Neural cell (in vitro differentiated cells): ENCODE data around the gene SPECC1L. TPM values are rescaled to one million over a fixed set of nuclear protein-coding genes. Genes with fewer than 3 reads are reported as not detected.

Experiments
- H2AFZ ChIP-seq: fragments of 200-600, 300-800 bp; sonication (generic), shearing (Covaris generic); 2 replicates; pipeline ENCODE4 v1.6.0; 2014; ENCODE audit warnings: low read depth, mild to moderate bottlenecking, antibody characterized with exemption, low read length, moderate library complexity
- H3F3A ChIP-seq: fragments of 200-600 bp; shearing (Covaris generic); 2 replicates; pipeline ENCODE4 v1.6.1; 2016; ENCODE audit warnings: mild to moderate bottlenecking, moderate library complexity, mixed read lengths, antibody characterized with exemption, low read length; ENCODE audit not compliant: insufficient read depth, poor library complexity, severe bottlenecking
- H3K27ac ChIP-seq: fragments of 200-600, 300-800 bp; sonication (generic), shearing (Covaris generic); 2 replicates; pipeline ENCODE4 v1.5.1; 2014; ENCODE audit warnings: mild to moderate bottlenecking, low read length, moderate library complexity
- H3K27me3 ChIP-seq: fragments of 300-800, 200-600 bp; sonication (generic), shearing (Covaris generic); 2 replicates; pipeline ENCODE4 v1.6.0; 2014; ENCODE audit warnings: mild to moderate bottlenecking, low read depth, low read length, moderate library complexity; ENCODE audit not compliant: insufficient read depth
- H3K36me3 ChIP-seq: fragments of 300-800, 200-600 bp; sonication (generic), shearing (Covaris generic); 2 replicates; pipeline ENCODE4 v1.5.1; 2014; ENCODE audit warnings: mild to moderate bottlenecking, antibody characterized with exemption, low read length, moderate library complexity; ENCODE audit not compliant: insufficient read depth
- H3K4me2 ChIP-seq: fragments of 300-800, 200-600 bp; sonication (generic), shearing (Covaris generic); 2 replicates; pipeline ENCODE4 v1.6.0; 2014; ENCODE audit warnings: mild to moderate bottlenecking, low read length
- H3K4me3 ChIP-seq: fragments of 300-800, 200-600 bp; sonication (generic), shearing (Covaris generic); 2 replicates; pipeline ENCODE4 v1.5.1; 2014; ENCODE audit warnings: mild to moderate bottlenecking, low read length, moderate library complexity
- H3K79me2 ChIP-seq: fragments of 200-600 bp; shearing (Covaris generic); replicated peaks from 2 replicates; pipeline ENCODE4 v1.6.0; 2014; ENCODE audit warnings: mild to moderate bottlenecking, low read length, moderate library complexity; ENCODE audit not compliant: insufficient read depth
- H3K9ac ChIP-seq: fragments of 300-800, 200-600 bp; sonication (generic), shearing (Covaris generic); 2 replicates; pipeline ENCODE4 v1.6.1; 2016; ENCODE audit warnings: mild to moderate bottlenecking, low read length, mixed read lengths
- H3K9me2 ChIP-seq: fragments of 200-600 bp; shearing (Covaris generic); 2 replicates; pipeline ENCODE4 v1.6.1; 2016; ENCODE audit warnings: mild to moderate bottlenecking, low read length, mixed read lengths; ENCODE audit not compliant: insufficient read depth
- H3K9me3 ChIP-seq: fragments of 200-600, 300-800 bp; sonication (generic), shearing (Covaris generic); 2 replicates; pipeline ENCODE4 v1.6.1; 2016; ENCODE audit warnings: mild to moderate bottlenecking, mixed run types, low read length, moderate library complexity, mixed read lengths
- H4K20me1 ChIP-seq: fragments of 200-600 bp; shearing (Covaris generic); 2 replicates; pipeline ENCODE4 v1.6.1; 2016; ENCODE audit warnings: mild to moderate bottlenecking, mixed run types; ENCODE audit not compliant: insufficient read depth
- EP300 ChIP-seq: fragments of 450-650 bp; conservative IDR thresholded peaks from 2 replicates; pipeline ENCODE4 v1.6.1; 2014; ENCODE audit warnings: antibody characterized with exemption, mild to moderate bottlenecking, moderate library complexity; ENCODE audit not compliant: poor library complexity, severe bottlenecking
- EZH2 ChIP-seq: fragments of 200-600, 300-800 bp; shearing (Covaris generic), sonication (generic); IDR thresholded peaks from 2 replicates; pipeline ENCODE4 v1.6.1; 2014; ENCODE audit warnings: antibody characterized with exemption, low read length, borderline replicate concordance, mild to moderate bottlenecking; ENCODE audit not compliant: insufficient read depth, poor library complexity, severe bottlenecking
- MXI1 ChIP-seq: fragments of 450-650 bp; conservative IDR thresholded peaks from 2 replicates; pipeline ENCODE4 v1.6.1; 2014; ENCODE audit warnings: antibody characterized with exemption, mild to moderate bottlenecking; ENCODE audit not compliant: poor library complexity, severe bottlenecking
- POLR2AphosphoS5 ChIP-seq: IDR thresholded peaks from 2 replicates; pipeline ENCODE4 v1.6.1; 2012
- RAD21 ChIP-seq: fragments of 450-650 bp; conservative IDR thresholded peaks from 2 replicates; pipeline ENCODE4 v1.6.1; 2014; ENCODE audit warnings: antibody characterized with exemption, mild to moderate bottlenecking, moderate library complexity
- REST ChIP-seq: IDR thresholded peaks from 2 replicates; pipeline ENCODE4 v1.6.1; 2012; ENCODE audit warnings: borderline replicate concordance
- SMC3 ChIP-seq: fragments of 450-650 bp; conservative IDR thresholded peaks from 2 replicates; pipeline ENCODE4 v1.6.1; 2014; ENCODE audit warnings: antibody characterized with exemption, mild to moderate bottlenecking, moderate library complexity; ENCODE audit not compliant: poor library complexity
- TAF1 ChIP-seq: IDR thresholded peaks from 2 replicates; pipeline ENCODE4 v1.6.1; 2012; ENCODE audit warnings: low read depth
- polyA plus RNA-seq: library from polyadenylated mRNA; depleted of rRNA; stranded (reverse); fragments of >200 nt; gene quantifications from 2 replicates; pipeline ENCODE4 v1.2.3, GENCODE V29; 2014
- TF ChIP-seq, protein P1 (sequence below): fragments of 450-650 bp; IDR thresholded peaks from 2 replicates; pipeline ENCODE4 v1.5.1; 2014; ENCODE audit warnings: antibody characterized with exemption, mild to moderate bottlenecking, moderate library complexity; ENCODE audit not compliant: poor library complexity, severe bottlenecking

SPECC1L gene
- polyA plus RNA-seq, 1 donor from 2014 or later: 27.1 TPM

GRCh38 chr22:24386937-24387471, 116.4 kb downstream of the SPECC1L start:
- Histone ChIP-seq H3K9me2 (no peaks in the 10 kb centered on the region), H3K27me3 (no peaks in the 10 kb centered on the region), H3K27ac (no peak overlapping the region), H3K79me2 (no peaks in the 10 kb centered on the region), H3K4me2 (no peak overlapping the region), H3K9ac (no peak overlapping the region), H2AFZ (no peak overlapping the region), H3K9me3 (no peaks in the 10 kb centered on the region), H4K20me1 (no peaks in the 10 kb centered on the region), H3K36me3 (no peaks in the 10 kb centered on the region), H3F3A (no peaks in the 10 kb centered on the region), H3K4me3 (no peak overlapping the region)
- no peak for TF ChIP-seq POLR2AphosphoS5

DNA sequence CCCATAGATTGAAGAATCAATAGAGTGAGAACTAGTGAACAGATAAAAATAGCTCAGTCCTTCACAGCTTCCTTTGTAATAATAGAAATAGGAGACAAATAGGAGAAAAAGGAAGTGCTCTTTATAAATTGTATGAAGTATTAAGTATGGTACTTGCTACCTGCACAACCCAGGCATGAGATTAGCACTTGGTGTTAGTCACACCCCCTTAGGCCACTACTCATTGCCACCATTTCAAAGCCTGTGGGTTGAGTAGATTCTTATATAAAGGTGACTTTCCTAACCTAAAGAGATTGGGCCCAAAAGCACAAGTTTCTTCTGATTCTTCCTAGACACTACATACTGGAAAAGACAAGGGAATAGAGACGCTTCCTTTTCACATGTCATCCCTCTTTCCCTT, 119.0 kb downstream of the SPECC1L start:
- Histone ChIP-seq H2AFZ (no peak overlapping the region), H3K79me2 (no peaks in the 10 kb centered on the region), H3F3A (no peaks in the 10 kb centered on the region), H3K27me3 (no peaks in the 10 kb centered on the region), H3K4me3 (no peak overlapping the region), H3K4me2 (no peak overlapping the region), H3K9me2 (no peaks in the 10 kb centered on the region), H3K36me3 (no peaks in the 10 kb centered on the region), H3K27ac (no peak overlapping the region), H4K20me1 (no peaks in the 10 kb centered on the region), H3K9ac (no peak overlapping the region), H3K9me3 (no peaks in the 10 kb centered on the region)
- TF ChIP-seq MXI1: no peak
- TF ChIP-seq TAF1: no peak
- TF ChIP-seq EZH2: no peak
- TF ChIP-seq RAD21: no peak
- TF ChIP-seq REST: no peak
- TF ChIP-seq SMC3: no peak
- TF ChIP-seq EP300: no peak
- no peak for TF ChIP-seq POLR2AphosphoS5
- TF ChIP-seq, protein P1, sequence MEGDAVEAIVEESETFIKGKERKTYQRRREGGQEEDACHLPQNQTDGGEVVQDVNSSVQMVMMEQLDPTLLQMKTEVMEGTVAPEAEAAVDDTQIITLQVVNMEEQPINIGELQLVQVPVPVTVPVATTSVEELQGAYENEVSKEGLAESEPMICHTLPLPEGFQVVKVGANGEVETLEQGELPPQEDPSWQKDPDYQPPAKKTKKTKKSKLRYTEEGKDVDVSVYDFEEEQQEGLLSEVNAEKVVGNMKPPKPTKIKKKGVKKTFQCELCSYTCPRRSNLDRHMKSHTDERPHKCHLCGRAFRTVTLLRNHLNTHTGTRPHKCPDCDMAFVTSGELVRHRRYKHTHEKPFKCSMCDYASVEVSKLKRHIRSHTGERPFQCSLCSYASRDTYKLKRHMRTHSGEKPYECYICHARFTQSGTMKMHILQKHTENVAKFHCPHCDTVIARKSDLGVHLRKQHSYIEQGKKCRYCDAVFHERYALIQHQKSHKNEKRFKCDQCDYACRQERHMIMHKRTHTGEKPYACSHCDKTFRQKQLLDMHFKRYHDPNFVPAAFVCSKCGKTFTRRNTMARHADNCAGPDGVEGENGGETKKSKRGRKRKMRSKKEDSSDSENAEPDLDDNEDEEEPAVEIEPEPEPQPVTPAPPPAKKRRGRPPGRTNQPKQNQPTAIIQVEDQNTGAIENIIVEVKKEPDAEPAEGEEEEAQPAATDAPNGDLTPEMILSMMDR: no peak

DNA sequence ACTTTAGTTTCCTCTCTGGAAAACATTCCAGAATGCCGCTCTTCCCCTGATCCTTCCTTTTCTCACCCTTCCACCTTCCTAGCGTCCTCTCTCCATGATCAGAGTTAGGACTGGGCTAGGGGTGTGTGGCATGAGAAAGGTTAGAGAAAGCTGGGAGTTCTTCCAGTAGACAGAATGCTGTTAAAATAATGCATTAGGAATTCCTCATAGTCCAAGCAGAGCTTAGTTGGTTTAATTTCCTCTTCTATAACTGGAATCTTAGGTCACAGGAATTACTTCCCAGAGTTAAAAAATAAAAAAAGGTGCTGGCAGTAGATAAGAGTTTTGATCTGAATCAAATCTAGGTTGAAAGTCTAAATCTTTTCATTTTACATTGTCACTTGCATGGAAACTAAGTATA, 119.5 kb downstream of the SPECC1L start:
- Histone ChIP-seq H3K4me3 (no peak overlapping the region), H2AFZ (no peak overlapping the region), H3K27me3 (no peaks in the 10 kb centered on the region), H3K79me2 (no peaks in the 10 kb centered on the region), H3K36me3 (no peaks in the 10 kb centered on the region), H3K9me2 (no peaks in the 10 kb centered on the region), H3F3A (no peaks in the 10 kb centered on the region), H3K4me2 (no peak overlapping the region), H4K20me1 (no peaks in the 10 kb centered on the region), H3K9ac (no peak overlapping the region), H3K9me3 (no peaks in the 10 kb centered on the region), H3K27ac (no peak overlapping the region)
- TF ChIP-seq SMC3: no peak
